HEK293T (cell line): Measurements from ENCODE around the gene ZNF263.

ENCODE experiments used
- CTCF ChIA-PET: fragments of 350-600 bp; formaldehyde crosslinking; extraction: SDS; loops from one replicate; lab custom pipeline; 2021; ENCODE audit warnings: antibody characterized with exemption, inconsistent platforms; lab: Yijun Ruan, JAX
- POLR2A ChIA-PET: fragments of 350-600 bp; formaldehyde crosslinking; extraction: SDS; loops from one replicate; lab custom pipeline; 2020; ENCODE audit warnings: antibody characterized with exemption, inconsistent platforms; lab: Yijun Ruan, JAX
- DNase-seq: peaks from one replicate; pipeline ENCODE4 v3.0.0; 2012; ENCODE audit warnings: mixed read lengths; ENCODE audit errors: extremely low spot score
- ARNT ChIP-seq: fragments of 450-650 bp; IDR thresholded peaks from 2 replicates; pipeline ENCODE4 v1.6.1; 2017; ENCODE audit warnings: mild to moderate bottlenecking
- BHLHE40 ChIP-seq: fragments of 450-650 bp; IDR thresholded peaks from 2 replicates; pipeline ENCODE4 v1.6.1; 2016; ENCODE audit warnings: mild to moderate bottlenecking, moderate library complexity, borderline replicate concordance
- CTBP1 ChIP-seq: fragments of 450-650 bp; IDR thresholded peaks from 2 replicates; pipeline ENCODE4 v1.6.1; 2016; ENCODE audit warnings: borderline replicate concordance
- ELF4 ChIP-seq: fragments of 450-650 bp; IDR thresholded peaks from 2 replicates; pipeline ENCODE4 v1.6.1; 2017; ENCODE audit warnings: antibody characterized with exemption
- FOXA1 ChIP-seq: fragments of 450-650 bp; IDR thresholded peaks from 2 replicates; pipeline ENCODE4 v1.6.1; 2016; ENCODE audit warnings: mild to moderate bottlenecking
- FOXK2 ChIP-seq: fragments of 450-650 bp; IDR thresholded peaks from 2 replicates; pipeline ENCODE4 v1.6.1; 2016; ENCODE audit warnings: mild to moderate bottlenecking
- FOXM1 ChIP-seq: fragments of 450-650 bp; IDR thresholded peaks from 2 replicates; pipeline ENCODE4 v1.6.1; 2017; ENCODE audit warnings: mild to moderate bottlenecking, borderline replicate concordance
- HDGF ChIP-seq: fragments of 450-650 bp; IDR thresholded peaks from 2 replicates; pipeline ENCODE4 v1.6.1; 2017; ENCODE audit warnings: antibody characterized with exemption, borderline replicate concordance
- L3MBTL2 ChIP-seq: fragments of 450-650 bp; conservative IDR thresholded peaks from 2 replicates; pipeline ENCODE4 v1.6.1; 2016; ENCODE audit warnings: mild to moderate bottlenecking
- LEF1 ChIP-seq: fragments of 450-650 bp; IDR thresholded peaks from 2 replicates; pipeline ENCODE4 v1.6.1; 2017; ENCODE audit warnings: mild to moderate bottlenecking, borderline replicate concordance
- NFRKB ChIP-seq: fragments of 450-650 bp; IDR thresholded peaks from 2 replicates; pipeline ENCODE4 v1.6.1; 2016; ENCODE audit warnings: mild to moderate bottlenecking, moderate library complexity
- SP1 ChIP-seq: fragments of 450-650 bp; IDR thresholded peaks from 2 replicates; pipeline ENCODE4 v1.6.1; 2017
- SUZ12 ChIP-seq: fragments of 450-650 bp; IDR thresholded peaks from 2 replicates; pipeline ENCODE4 v1.6.1; 2016; ENCODE audit warnings: mild to moderate bottlenecking
- TARDBP ChIP-seq: fragments of 450-650 bp; IDR thresholded peaks from 2 replicates; pipeline ENCODE4 v1.6.1; 2016
- ZNF384 ChIP-seq: fragments of 450-650 bp; IDR thresholded peaks from 2 replicates; pipeline ENCODE4 v1.6.1; 2016
- TF ChIP-seq, protein P1 (sequence below): fragments of 450-650 bp; IDR thresholded peaks from 2 replicates; pipeline ENCODE4 v1.6.1; 2016

Gene ZNF263

DNA sequence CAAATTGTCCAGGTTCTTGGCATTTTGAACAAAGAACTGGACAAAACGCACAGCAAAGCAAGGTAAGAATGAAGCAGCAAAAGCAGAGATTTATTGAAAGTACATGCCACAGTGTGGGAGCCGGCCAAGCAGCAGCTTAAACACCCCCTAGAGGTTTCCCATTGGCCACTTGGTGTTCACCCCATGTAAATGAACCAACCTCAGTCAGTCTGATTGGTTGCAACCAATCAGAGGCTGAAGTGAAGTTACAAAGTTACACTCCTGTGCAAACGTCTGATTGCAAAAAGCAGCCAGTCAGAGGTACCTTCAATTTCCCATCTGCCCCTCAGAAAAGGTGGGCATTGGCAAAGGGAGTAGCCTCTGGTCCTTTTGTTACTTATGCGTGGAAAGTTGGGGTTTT is 8.8 kb upstream of the ZNF263 start:
- CTCF ChIA-PET, result no interaction called here
- POLR2A ChIA-PET, result interaction anchor here (1.8 kb wide), 1 partner anchor 9 kb away, joined by 10 read pairs; the partner anchor contains the start of gene ZNF263
- DNase-seq, result no peak

DNA sequence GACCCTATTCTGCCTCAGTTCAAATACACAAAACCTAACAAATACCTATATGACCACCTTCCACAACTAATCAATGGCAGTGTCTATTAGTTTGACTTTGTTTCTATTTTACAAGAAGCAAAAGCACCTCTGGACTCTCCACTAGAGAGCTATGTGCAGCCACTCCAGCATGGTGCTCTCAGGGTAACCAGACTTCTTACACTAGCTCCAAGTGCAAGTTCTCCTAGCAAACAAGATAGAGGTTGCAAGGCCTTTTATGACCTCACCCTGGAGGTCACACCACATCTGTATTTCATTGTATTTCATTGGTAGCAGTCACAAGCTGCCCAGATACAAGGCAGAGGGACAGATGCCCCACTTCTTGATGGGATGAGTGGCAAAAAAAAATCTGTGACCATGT is 8.3 kb upstream of the ZNF263 start:
- no peak for DNase-seq
- TF ChIP-seq FOXA1, result no peak
- TF ChIP-seq SUZ12, result no peak
- no peak for TF ChIP-seq HDGF
- no peak for TF ChIP-seq LEF1
- no peak for TF ChIP-seq ZNF384
- TF ChIP-seq FOXK2, result no peak
- TF ChIP-seq ELF4, result no peak
- TF ChIP-seq, protein P1, sequence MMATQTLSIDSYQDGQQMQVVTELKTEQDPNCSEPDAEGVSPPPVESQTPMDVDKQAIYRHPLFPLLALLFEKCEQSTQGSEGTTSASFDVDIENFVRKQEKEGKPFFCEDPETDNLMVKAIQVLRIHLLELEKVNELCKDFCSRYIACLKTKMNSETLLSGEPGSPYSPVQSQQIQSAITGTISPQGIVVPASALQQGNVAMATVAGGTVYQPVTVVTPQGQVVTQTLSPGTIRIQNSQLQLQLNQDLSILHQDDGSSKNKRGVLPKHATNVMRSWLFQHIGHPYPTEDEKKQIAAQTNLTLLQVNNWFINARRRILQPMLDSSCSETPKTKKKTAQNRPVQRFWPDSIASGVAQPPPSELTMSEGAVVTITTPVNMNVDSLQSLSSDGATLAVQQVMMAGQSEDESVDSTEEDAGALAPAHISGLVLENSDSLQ, result no peak
- CTCF ChIA-PET, result no interaction called here
- POLR2A ChIA-PET, result interaction anchor here (1.8 kb wide), 1 partner anchor 8 kb away, joined by 10 read pairs; the partner anchor contains the start of gene ZNF263

More for the DNA sequence above, 8.8 kb upstream of the ZNF263 start:
- TF ChIP-seq, protein P1, result no peak
- TF ChIP-seq L3MBTL2 (no peak), BHLHE40 (no peak), CTBP1 (no peak), LEF1 (no peak), FOXK2 (no peak), ZNF384 (no peak), SUZ12 (no peak), NFRKB (no peak), HDGF (no peak), FOXM1 (no peak)

DNA sequence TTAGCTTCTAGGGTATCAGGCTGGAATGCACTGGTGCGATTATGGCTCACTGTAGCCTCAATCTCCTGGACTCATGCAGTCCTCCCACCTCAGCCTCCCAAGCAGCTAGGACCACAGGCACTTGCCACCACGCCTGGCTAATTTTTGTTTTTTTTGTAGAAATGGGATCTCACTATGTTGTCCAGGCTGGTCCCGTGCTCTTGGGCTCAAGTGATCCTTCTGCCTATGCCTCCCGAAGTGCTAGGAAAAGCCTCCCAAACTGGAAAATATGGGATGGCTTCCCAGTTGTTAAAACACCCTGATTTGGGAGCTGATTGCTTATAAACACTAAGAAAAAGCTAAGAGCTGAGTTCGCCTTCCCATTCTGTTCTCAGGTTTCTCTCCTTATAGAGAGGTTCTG is 6.6 kb upstream of the ZNF263 start:
- ChIA-PET CTCF (interaction anchor here (1.1 kb wide), 1 partner anchor 10 kb away, joined by 6 read pairs; no protein-coding TSS in a partner anchor), POLR2A (interaction anchor here (1.2 to 1.6 kb wide), 2 partner anchors 10 to 12 kb away, joined by 6 to 9 read pairs; no protein-coding TSS in a partner anchor)
- no peak for DNase-seq
- no peak for TF ChIP-seq HDGF
- TF ChIP-seq FOXA1, result no peak
- no peak for TF ChIP-seq FOXM1
- TF ChIP-seq LEF1, result no peak
- no peak for TF ChIP-seq CTBP1

DNA sequence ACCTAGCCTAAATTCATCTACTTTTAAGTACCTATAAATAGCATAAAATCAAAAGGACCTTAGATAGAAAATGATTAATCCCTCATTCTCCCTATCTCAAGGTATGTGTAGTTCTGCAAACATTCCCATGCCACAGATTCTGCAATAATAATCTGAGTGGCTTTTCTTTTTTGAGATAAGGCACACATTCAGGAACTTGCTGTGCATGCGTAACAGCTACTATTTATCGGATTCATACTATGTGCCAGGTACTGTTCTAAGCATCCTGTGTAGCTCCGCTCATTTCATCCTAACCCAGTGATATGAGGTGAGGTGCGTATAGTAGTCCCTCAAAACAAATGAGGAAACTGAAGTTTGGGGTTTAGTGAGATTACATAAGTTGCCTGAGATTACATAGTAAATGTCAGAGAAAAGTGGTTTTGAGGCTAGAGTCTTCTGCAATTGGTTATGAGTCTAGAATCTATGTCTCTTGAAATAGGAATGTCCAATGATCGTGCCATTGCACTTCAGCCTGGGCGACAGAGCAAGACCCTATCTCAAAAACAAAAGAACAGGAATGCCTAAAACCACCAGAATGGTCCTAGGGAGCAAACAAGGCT is 2.0 kb upstream of the ZNF263 start:
- POLR2A ChIA-PET, result no interaction called here
- no peak for DNase-seq
- CTCF ChIA-PET, result no interaction called here
- TF ChIP-seq BHLHE40 (no peak), L3MBTL2 (no peak), NFRKB (no peak), SP1 (no peak), CTBP1 (no peak), SUZ12 (no peak), FOXA1 (no peak), TARDBP (no peak), ELF4 (no peak), FOXK2 (no peak), HDGF (no peak), ZNF384 (no peak), ARNT (no peak), FOXM1 (no peak), LEF1 (no peak)
- TF ChIP-seq, protein P1, result no peak

DNA sequence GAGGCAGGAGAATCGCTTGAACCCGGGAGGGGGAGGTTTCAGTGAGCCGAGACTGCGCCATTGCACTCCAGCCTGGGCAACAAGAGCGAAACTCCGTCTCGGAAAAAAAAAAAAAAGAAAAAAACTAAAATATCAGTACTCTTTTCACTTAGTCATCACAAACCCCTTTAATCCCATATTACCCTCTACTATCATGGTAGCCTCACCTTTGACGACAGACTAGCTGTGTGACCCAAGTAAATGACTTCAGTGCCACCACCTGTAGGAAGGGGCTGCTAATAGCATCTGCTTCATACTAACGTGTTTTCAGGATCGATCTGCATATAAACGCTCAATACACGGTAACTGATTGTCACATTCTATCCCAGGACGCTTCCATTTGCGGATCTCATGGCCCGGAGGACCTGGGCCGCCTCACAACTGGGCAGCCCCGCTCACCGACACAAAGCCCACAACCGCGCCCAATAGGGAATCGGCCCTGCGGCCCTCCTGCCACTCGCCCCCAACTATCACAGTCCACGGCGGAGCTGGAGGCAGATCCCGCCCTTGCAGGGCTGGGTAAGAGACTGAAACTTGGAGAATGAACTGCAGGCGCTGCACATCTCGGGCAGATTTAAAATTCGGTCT is 1.1 kb upstream of the ZNF263 start:
- peak; percentile 66 for DNase-seq
- ChIA-PET CTCF (interaction anchor here (0.6 to 1.0 kb wide), 2 partner anchors 16 to 1585 kb away, joined by 3 to 4 read pairs; no protein-coding TSS in a partner anchor), POLR2A (interaction anchor here (0.6 to 2.7 kb wide), 31 partner anchors 8 to 219 kb away, joined by 3 to 30 read pairs (median 4); partner anchors contain the start of genes CLUAP1, MEFV, NAA60 and OR1F1)
- peak; percentile 18 for TF ChIP-seq L3MBTL2
- no peak for TF ChIP-seq HDGF
